Tibial nerve (tissue), 4 donors: Measurements from ENCODE around the gene CD80.

ENCODE experiments used
- CTCF ChIP-seq, 5 experiments: fragments of 200-600 bp in 3 of 5; fragments of 450-650 bp in 2 of 5; sonication (generic) in 3 of 5; IDR thresholded peaks; one replicate each; pipeline ENCODE4 v1.5.1; 2016 to 2019; ENCODE audit warnings: antibody characterized with exemption in 5 of 5, mild to moderate bottlenecking in 3 of 5, moderate library complexity in 2 of 5
- EP300 ChIP-seq, 2 donors: sonication (generic); formaldehyde crosslinking; IDR thresholded peaks; one replicate each; pipeline ENCODE4 v1.6.1; 2017; ENCODE audit warnings: antibody characterized with exemption in 2 of 2, mild to moderate bottlenecking in 1 of 2
- POLR2A ChIP-seq, 2 donors: fragments of 450-650 bp; IDR thresholded peaks; one replicate each; pipeline ENCODE4 v1.6.1; 2017; ENCODE audit warnings: antibody characterized with exemption in 2 of 2, mild to moderate bottlenecking in 2 of 2, moderate library complexity in 2 of 2

- TF ChIP-seq CTCF (IDR thresholded peaks at IDR 0.05) (no peak), POLR2A (IDR thresholded peaks at IDR 0.05) (no peak), EP300 (IDR thresholded peaks at IDR 0.05) (no peak)
Measured at GRCh38 chr3:119585208-119585607, 25.8 kb upstream of the CD80 start.
